H1 (cell line): Measurements from ENCODE around the gene FSCN2. TPM values are rescaled to one million over a fixed set of nuclear protein-coding genes. Genes with fewer than 3 reads are reported as not detected.

Experiments
- CTCF ChIA-PET: fragments of 300-600 bp; sonication (Branson Sonifier 250); formaldehyde crosslinking; loops from one replicate; lab custom pipeline; 2021; ENCODE audit not compliant: partially characterized antibody; lab: Charles Lee
- POLR2A ChIA-PET: fragments of 300-600 bp; sonication (Branson Sonifier 250); formaldehyde crosslinking; loops from one replicate; lab custom pipeline; 2021; ENCODE audit warnings: inconsistent platforms; ENCODE audit not compliant: partially characterized antibody; lab: Charles Lee
- DNase-seq, 2 experiments: peaks; one replicate each; pipeline versions ENCODE4 v3.0.0 to v3.0.0-alpha.2; 2010 to 2022; ENCODE audit warnings: low spot score in 2 of 2, low read depth in 1 of 2, mixed read lengths in 1 of 2
- FAIRE-seq: peaks from 2 replicates; lab custom pipeline; 2011; peaks lifted over from hg19 to GRCh38; lab: Jason Lieb, UNC
- H2AFZ ChIP-seq: 2 replicates; pipeline ENCODE4 v1.8.1; 2012; ENCODE audit warnings: low read length, inconsistent platforms
- H2AK5ac ChIP-seq: 2 replicates; pipeline ENCODE4 v1.6.1; 2013; ENCODE audit warnings: low read depth, low read length
- H2BK120ac ChIP-seq: replicated peaks from 2 replicates; pipeline ENCODE3; 2013; ENCODE audit warnings: low read depth, low read length, inconsistent platforms
- H2BK12ac ChIP-seq: 2 replicates; pipeline ENCODE4 v1.6.1; 2013; ENCODE audit warnings: low read depth, low read length
- H2BK15ac ChIP-seq: 2 replicates; pipeline ENCODE4 v1.6.1; 2013; ENCODE audit warnings: low read length
- H2BK20ac ChIP-seq: 2 replicates; pipeline ENCODE4 v1.6.1; 2013; ENCODE audit warnings: low read length
- H2BK5ac ChIP-seq: 2 replicates; pipeline ENCODE4 v1.6.1; 2013; ENCODE audit warnings: low read depth, low read length
- H3K14ac ChIP-seq: 2 replicates; pipeline ENCODE4 v1.6.1; 2013; ENCODE audit warnings: inconsistent platforms; ENCODE audit not compliant: insufficient read length
- H3K18ac ChIP-seq: 2 replicates; pipeline ENCODE4 v1.6.1; 2013; ENCODE audit warnings: low read length; ENCODE audit errors: extremely low read depth
- H3K23ac ChIP-seq: 2 replicates; pipeline ENCODE4 v1.6.1; 2013; ENCODE audit warnings: inconsistent platforms; ENCODE audit not compliant: insufficient read length
- H3K23me2 ChIP-seq: 2 replicates; pipeline ENCODE4 v1.6.1; 2013; ENCODE audit warnings: low read depth, low read length
- H3K27ac ChIP-seq: 2 replicates; pipeline ENCODE4 v1.6.1; 2011; ENCODE audit warnings: low read depth, low read length, inconsistent platforms
- H3K27me3 ChIP-seq, 4 experiments: replicated peaks in 1 of 4; 1 replicate in 1 of 4; 2 replicates in 3 of 4; pipeline versions ENCODE4 v1.6.1 to v1.8.1; 2011 to 2013; ENCODE audit warnings: low read length in 3 of 4, mild to moderate bottlenecking in 3 of 4, inconsistent platforms in 2 of 4, mixed read lengths in 2 of 4, moderate library complexity in 1 of 4; ENCODE audit not compliant: control insufficient read depth in 3 of 4, insufficient read depth in 3 of 4; ENCODE audit errors: extremely low read depth in 1 of 4
- H3K36me3 ChIP-seq, 4 experiments: 2 replicates each; pipeline versions ENCODE4 v1.6.1 to v1.8.1; 2011 to 2013; ENCODE audit warnings: mild to moderate bottlenecking in 4 of 4, low read length in 3 of 4, moderate library complexity in 2 of 4, control low read depth in 1 of 4, inconsistent platforms in 1 of 4; ENCODE audit not compliant: insufficient read depth in 4 of 4, control insufficient read depth in 2 of 4
- H3K4ac ChIP-seq: replicated peaks from 2 replicates; pipeline ENCODE3; 2013; ENCODE audit warnings: low read length, low read depth, mixed read lengths, inconsistent platforms; ENCODE audit not compliant: insufficient read length
- H3K4me1 ChIP-seq, 4 experiments: replicated peaks in 1 of 4; 1 replicate in 1 of 4; 2 replicates in 3 of 4; pipeline versions ENCODE4 v1.6.1 to v1.8.1; 2011 to 2013; ENCODE audit warnings: low read length in 3 of 4, inconsistent platforms in 2 of 4, mixed read lengths in 1 of 4; ENCODE audit not compliant: insufficient read depth in 4 of 4, control insufficient read depth in 3 of 4
- H3K4me2 ChIP-seq, 2 experiments: 2 replicates each; pipeline versions ENCODE4 v1.6.1 to v1.8.1; 2011 to 2013; ENCODE audit warnings: low read depth in 2 of 2, low read length in 2 of 2, control low read depth in 1 of 2, inconsistent platforms in 1 of 2, mild to moderate bottlenecking in 1 of 2; ENCODE audit not compliant: insufficient read depth in 1 of 2
- H3K4me3 ChIP-seq, 4 experiments: fragments of 200-600, 300-600 bp in 1 of 4; sonication (generic), shearing (Covaris generic), sonication (Bioruptor Twin) in 1 of 4; 2 replicates each; pipeline versions ENCODE4 v1.5.1 to v1.8.1; 2011 to 2016; ENCODE audit warnings: low read length in 4 of 4, low read depth in 3 of 4, control low read depth in 2 of 4, inconsistent platforms in 2 of 4, mild to moderate bottlenecking in 2 of 4, mixed read lengths in 1 of 4, moderate library complexity in 1 of 4; ENCODE audit not compliant: insufficient read depth in 2 of 4; ENCODE audit errors: extremely low read depth in 1 of 4
- H3K56ac ChIP-seq: replicated peaks from 2 replicates; pipeline ENCODE3; 2013; ENCODE audit warnings: low read depth, mild to moderate bottlenecking, mixed read lengths, low read length, inconsistent platforms; ENCODE audit not compliant: insufficient read length
- H3K79me1 ChIP-seq: 2 replicates; pipeline ENCODE4 v1.6.1; 2013; ENCODE audit warnings: low read depth, low read length, control low read depth
- H3K79me2 ChIP-seq, 2 experiments: 2 replicates each; pipeline versions ENCODE4 v1.6.1 to v1.8.1; 2012 to 2013; ENCODE audit warnings: low read length in 2 of 2, mild to moderate bottlenecking in 2 of 2, inconsistent platforms in 1 of 2; ENCODE audit not compliant: insufficient read depth in 2 of 2, control insufficient read depth in 1 of 2
- H3K9ac ChIP-seq, 4 experiments: replicated peaks in 1 of 4; 1 replicate in 1 of 4; 2 replicates in 3 of 4; pipeline versions ENCODE4 v1.6.1 to v1.8.1; 2011 to 2013; ENCODE audit warnings: low read depth in 3 of 4, low read length in 3 of 4, control low read depth in 2 of 4, mild to moderate bottlenecking in 2 of 4, moderate library complexity in 2 of 4, inconsistent platforms in 1 of 4; ENCODE audit errors: extremely low read depth in 1 of 4
- H3K9me3 ChIP-seq, 2 experiments: 2 replicates each; pipeline versions ENCODE4 v1.6.1 to v1.8.1; 2012 to 2013; ENCODE audit warnings: mild to moderate bottlenecking in 2 of 2, moderate library complexity in 2 of 2, control low read depth in 1 of 2, inconsistent platforms in 1 of 2, low read depth in 1 of 2, low read length in 1 of 2, mixed read lengths in 1 of 2; ENCODE audit not compliant: insufficient read depth in 2 of 2
- H4K20me1 ChIP-seq, 2 experiments: replicated peaks in 1 of 2; 2 replicates each; pipeline versions ENCODE3 to v1.8.1; 2011 to 2013; ENCODE audit warnings: inconsistent platforms in 2 of 2, low read length in 2 of 2, mild to moderate bottlenecking in 1 of 2; ENCODE audit not compliant: insufficient read depth in 2 of 2, control insufficient read depth in 1 of 2
- H4K5ac ChIP-seq: 2 replicates; pipeline ENCODE4 v1.6.1; 2013; ENCODE audit warnings: low read length, low read depth, mixed read lengths, inconsistent platforms; ENCODE audit not compliant: insufficient read length
- H4K8ac ChIP-seq: 2 replicates; pipeline ENCODE4 v1.8.0; 2013; ENCODE audit warnings: mild to moderate bottlenecking, moderate library complexity, low read length, inconsistent platforms; ENCODE audit not compliant: insufficient read depth; ENCODE audit errors: extremely low read depth
- H4K91ac ChIP-seq: replicated peaks from 2 replicates; pipeline ENCODE3; 2013; ENCODE audit warnings: low read length, mixed read lengths, inconsistent platforms; ENCODE audit not compliant: insufficient read length
- ASH2L ChIP-seq: fragments of 200-600, 300-600 bp; sonication (generic); IDR thresholded peaks from one replicate; pipeline ENCODE4 v1.7.1; 2017; ENCODE audit warnings: low read length
- BRCA1 ChIP-seq: IDR thresholded peaks from 2 replicates; pipeline ENCODE4 v1.6.1; 2012; ENCODE audit warnings: low read depth, low read length, improper control_type of control experiment
- CTBP2 ChIP-seq: IDR thresholded peaks from 2 replicates; pipeline ENCODE4 v1.7.0; 2011; ENCODE audit warnings: borderline replicate concordance, mild to moderate bottlenecking, moderate library complexity, mixed read lengths, low read length; ENCODE audit not compliant: insufficient read depth, insufficient read length
- EP300 ChIP-seq, 2 experiments: IDR thresholded peaks; 1 replicate in 1 of 2; 2 replicates in 1 of 2; pipeline ENCODE4 v1.6.1; 2011 to 2012; ENCODE audit warnings: low read depth in 2 of 2, low read length in 2 of 2, mild to moderate bottlenecking in 2 of 2, borderline replicate concordance in 1 of 2, inconsistent platforms in 1 of 2, moderate library complexity in 1 of 2
- KDM1A ChIP-seq: fragments of 200-600, 300-600 bp; sonication (generic); IDR thresholded peaks from 2 replicates; pipeline ENCODE4 v1.7.1; 2016; ENCODE audit warnings: mild to moderate bottlenecking, low read length, borderline replicate concordance
- NRF1 ChIP-seq: IDR thresholded peaks from 2 replicates; pipeline ENCODE4 v1.6.1; 2011; ENCODE audit warnings: mild to moderate bottlenecking, low read depth, low read length, improper control_type of control experiment
- RAD21 ChIP-seq, 2 experiments: IDR thresholded peaks in 1 of 2; conservative IDR thresholded peaks in 1 of 2; 2 replicates each; pipeline ENCODE4 v1.6.1; 2011; ENCODE audit warnings: low read depth in 2 of 2, low read length in 2 of 2, improper control_type of control experiment in 1 of 2, inconsistent platforms in 1 of 2, mild to moderate bottlenecking in 1 of 2, moderate library complexity in 1 of 2
- RXRA ChIP-seq: IDR thresholded peaks from 2 replicates; pipeline ENCODE4 v1.6.1; 2011; ENCODE audit warnings: low read depth, mild to moderate bottlenecking, low read length, moderate library complexity; ENCODE audit not compliant: insufficient read depth
- SAP30 ChIP-seq: fragments of 300-600 bp; sonication (generic); IDR thresholded peaks from 2 replicates; pipeline ENCODE4 v1.7.1; 2012; ENCODE audit warnings: low read length, moderate library complexity, mild to moderate bottlenecking, inconsistent platforms; ENCODE audit not compliant: insufficient read depth, insufficient replicate concordance
- SIN3A ChIP-seq, 2 experiments: IDR thresholded peaks in 1 of 2; conservative IDR thresholded peaks in 1 of 2; 2 replicates each; pipeline ENCODE4 v1.6.1; 2011 to 2012; ENCODE audit warnings: low read length in 2 of 2, improper control_type of control experiment in 1 of 2, low read depth in 1 of 2, mild to moderate bottlenecking in 1 of 2
- SP1 ChIP-seq: IDR thresholded peaks from 2 replicates; pipeline ENCODE4 v1.6.1; 2011; ENCODE audit warnings: low read depth, low read length
- WGBS, 2 experiments: shearing (Covaris generic) in 1 of 2; methylation state at CpG; one replicate each; pipeline versions ENCODE4 v1.1.6 to v1.1.7; 2013 to 2015; ENCODE audit warnings: low lambda C conversion rate in 2 of 2, mixed read lengths in 2 of 2, inconsistent platforms in 1 of 2, low coverage in 1 of 2, missing lambda C conversion rate in 1 of 2; ENCODE audit not compliant: insufficient replicate concordance in 2 of 2, insufficient coverage in 1 of 2, insufficient read length in 1 of 2; ENCODE audit errors: extremely low coverage in 1 of 2, missing lambda C conversion rate in 1 of 2; 5-methylcytosine and 5-hydroxymethylcytosine counted together
- polyA plus RNA-seq, 7 experiments: library from polyadenylated mRNA; depleted of rRNA in 3 of 7; stranded (reverse) in 5 of 7; unstranded in 2 of 7; fragments of >200 nt in 5 of 7; fragments of 200-250 nt in 2 of 7; gene quantifications; 1 replicate in 5 of 7; 2 replicates in 1 of 7; 4 replicates in 1 of 7; pipeline versions ENCODE4 v1.2.1 to v1.2.3, GENCODE V29; 2011 to 2013; ENCODE audit warnings: missing spikeins in 2 of 7, mixed read lengths in 2 of 7
- total RNA-seq: library from RNA; stranded (reverse); fragmentation: NEBNext Ultra II Directional; extraction: Animal tissue kit (Norgen Biotek cat#: 25700); gene quantifications from 2 replicates; pipeline ENCODE4 v1.2.1, GENCODE V29; 2021

Gene FSCN2
- total and polyA plus RNA-seq, 2 of the 8 experiments (the other 6 are each of a cell fraction or from before 2014, with no cell fraction given) = 0.18 to 0.30 TPM

- H3K9ac ChIP-seq = no peak overlapping the region
- POLR2A ChIA-PET = no interaction called here
- no peak overlapping the region for H2AK5ac ChIP-seq
- no peak overlapping the region for H2BK5ac ChIP-seq
- no peaks in the 10 kb centered on the region for H3K4me1 ChIP-seq
- no peak overlapping the region for H3K4me2 ChIP-seq
- H3K4ac ChIP-seq = no peak overlapping the region
- H3K79me1 ChIP-seq = peaks cover 6% of the 10 kb centered on the region
- H3K18ac ChIP-seq = no peak overlapping the region
- CTCF ChIA-PET = interaction anchor here (1.0 to 1.7 kb wide), 3 partner anchors 9 to 76 kb away, joined by 3 to 4 read pairs (median 4); no protein-coding TSS in a partner anchor
- no peaks in the 10 kb centered on the region for H3K27me3 ChIP-seq
- FAIRE-seq = no peak
- H3K36me3 ChIP-seq = peaks cover 18 to 44% (median 28%) of the 10 kb centered on the region in 4 experiments
- TF ChIP-seq SIN3A (conservative IDR thresholded peaks at IDR 0.05 in 1 of 2, IDR thresholded peaks at IDR 0.05 in 1 of 2; ENCODE audit: low read depth in 1 of 2, low read length in 2 of 2) = no peak
- TF ChIP-seq NRF1 = no peak
- no peak for TF ChIP-seq SAP30
- TF ChIP-seq ASH2L = no peak
- TF ChIP-seq RXRA = no peak
- no peak for TF ChIP-seq RAD21 (IDR thresholded peaks at IDR 0.05 in 1 of 2, conservative IDR thresholded peaks at IDR 0.05 in 1 of 2; ENCODE audit: low read depth in 2 of 2, low read length in 2 of 2)
- TF ChIP-seq EP300 (IDR thresholded peaks at IDR 0.05; ENCODE audit: borderline replicate concordance in 1 of 2, low read depth in 2 of 2, low read length in 2 of 2) = no peak
- TF ChIP-seq BRCA1 = no peak
- no peak for TF ChIP-seq KDM1A
- TF ChIP-seq SP1 = no peak
- no peak for TF ChIP-seq CTBP2
- no peak overlapping the region for H2AFZ ChIP-seq
- no peak for DNase-seq
- H3K27ac ChIP-seq = no peak overlapping the region
- no peak overlapping the region for H4K91ac ChIP-seq
- H3K14ac ChIP-seq = no peak overlapping the region
- no peak overlapping the region for H3K4me3 ChIP-seq
- H3K79me2 ChIP-seq = 0 out of 4 replicates have a peak, but pooled peaks cover 0 to 2% of the 10 kb centered on the region in 2 experiments
- no peaks in the 10 kb centered on the region for H3K23me2 ChIP-seq
- H2BK120ac ChIP-seq = no peak overlapping the region
- no peak overlapping the region for H4K8ac ChIP-seq
- no peak overlapping the region for H3K56ac ChIP-seq
- H4K20me1 ChIP-seq = peaks cover 10 to 12% of the 10 kb centered on the region in 2 experiments
- H2BK12ac ChIP-seq = no peak overlapping the region
- no peak overlapping the region for H4K5ac ChIP-seq
- no peak overlapping the region for H2BK15ac ChIP-seq
- no peak overlapping the region for H2BK20ac ChIP-seq
- 95% methylated on average over 12 of the region's 12 CpGs; no CpG with 5 or more reads in 1 of the 2 experiments for WGBS, 2 experiments
- H3K23ac ChIP-seq = no peak overlapping the region
- H3K9me3 ChIP-seq = no peaks in the 10 kb centered on the region
Measured at GRCh38 chr17:81572563-81573168, 44.5 kb downstream of the FSCN2 start.
